ENCODE measurements around the gene MLC1.
A peak's percentile ranks its signal among the peaks of the same experiment; 100 is the strongest.

Gene MLC1

GRCh38 chr22:50034126-50035081 is 50.8 kb downstream of the MLC1 start:
- DNase-seq, result no peak

GRCh38 chr22:50032941-50033601 is 52.2 kb downstream of the MLC1 start:
- no peak for DNase-seq

GRCh38 chr22:50032109-50032871 is 52.9 kb downstream of the MLC1 start:
- no peak for DNase-seq

GRCh38 chr22:50031189-50032091 is 53.8 kb downstream of the MLC1 start:
- no peak for DNase-seq

GRCh38 chr22:50030297-50031188 is 54.7 kb downstream of the MLC1 start:
- peak; percentile 84 for DNase-seq

GRCh38 chr22:50027639-50028537 is 57.3 kb downstream of the MLC1 start:
- no peak for DNase-seq

GRCh38 chr22:50025993-50026392 is 59.2 kb downstream of the MLC1 start:
- DNase-seq, result no peak

- DNase-seq, result no peak
Observed at GRCh38 chr22:50022171-50022819, 62.9 kb downstream of the MLC1 start.

- no peak for DNase-seq
Observed at GRCh38 chr22:50020606-50021005, 64.6 kb downstream of the MLC1 start.

- no peak for DNase-seq
Observed at GRCh38 chr22:50019316-50019715, 65.9 kb downstream of the MLC1 start.

GRCh38 chr22:50018608-50019285 is 66.5 kb downstream of the MLC1 start:
- no peak for DNase-seq

GRCh38 chr22:50017701-50018224 is 67.5 kb downstream of the MLC1 start:
- no peak for DNase-seq

- no peak for DNase-seq
Observed at GRCh38 chr22:50016988-50017700, 68.1 kb downstream of the MLC1 start.

- no peak for DNase-seq
Observed at GRCh38 chr22:50016308-50016987, 68.8 kb downstream of the MLC1 start.

- no peak for DNase-seq
Observed at GRCh38 chr22:50015451-50016307, 69.5 kb downstream of the MLC1 start.

GRCh38 chr22:50014655-50015401 is 70.4 kb downstream of the MLC1 start:
- no peak for DNase-seq

All from COR-L47 (cell line).